AG09319 (cell line): ENCODE data around the gene WWTR1.

ENCODE experiments used
- DNase-seq: peaks from one replicate; pipeline ENCODE4 v3.0.0-alpha.2; 2010; ENCODE audit warnings: low read depth; ENCODE audit errors: extremely low read depth
- CTCF ChIP-seq: IDR thresholded peaks from 2 replicates; pipeline ENCODE4 v1.5.1; 2011; ENCODE audit warnings: low read depth, mild to moderate bottlenecking, inconsistent platforms, low read length, moderate library complexity

Gene WWTR1

GRCh38 chr3:149563114-149563513, 94.7 kb downstream of the WWTR1 start:
- TF ChIP-seq CTCF: no peak
- DNase-seq: no peak

GRCh38 chr3:149560617-149561016, 97.2 kb downstream of the WWTR1 start:
- DNase-seq: no peak
- no peak for TF ChIP-seq CTCF

- DNase-seq: no peak
- no peak for TF ChIP-seq CTCF
Measured at GRCh38 chr3:149560001-149560400, 97.8 kb downstream of the WWTR1 start.

GRCh38 chr3:149559525-149559924, 98.3 kb downstream of the WWTR1 start:
- no peak for TF ChIP-seq CTCF
- no peak for DNase-seq

- DNase-seq: no peak
Measured at GRCh38 chr3:149555927-149556326, 101.9 kb downstream of the WWTR1 start.

GRCh38 chr3:149554826-149555225, 103.0 kb downstream of the WWTR1 start:
- no peak for DNase-seq
- no peak for TF ChIP-seq CTCF

More at GRCh38 chr3:149555927-149556326, 101.9 kb downstream of the WWTR1 start:
- no peak for TF ChIP-seq CTCF

GRCh38 chr3:149553781-149554451, 103.9 kb downstream of the WWTR1 start:
- peak; percentile 94 for DNase-seq
- TF ChIP-seq CTCF: no peak
